MCF 10A (cell line): ENCODE data around the gene LRRK2. TPM values are rescaled to one million over a fixed set of nuclear protein-coding genes. Genes with fewer than 3 reads are reported as not detected.
"Not testable (repeated sequence)": the region's sequence is repeated elsewhere in the genome, so short reads cannot be mapped to it uniquely, and the experiment has no call there.

Experiments
- BruUV-seq: library from RNA; stranded (reverse); fragments of 400-500 nt; replicated peaks from 2 replicates; lab custom pipeline; 2021; lab: Mats Ljungman, UMichigan
- CTCF ChIA-PET: fragments of 300-600 bp; sonication (Branson Sonifier 250); formaldehyde crosslinking; extraction: SDS; loops from one replicate; lab custom pipeline; 2021; ENCODE audit warnings: antibody characterized with exemption, inconsistent platforms; lab: Yijun Ruan, JAX
- POLR2A ChIA-PET: fragments of 300-600, 350-650 bp; sonication (Branson Sonifier 250); formaldehyde crosslinking; extraction: SDS; loops from one replicate; lab custom pipeline; 2020; ENCODE audit warnings: antibody characterized with exemption, inconsistent platforms; lab: Yijun Ruan, JAX
- DNase-seq: peaks from one replicate; pipeline ENCODE4 v3.0.0-alpha.2; 2018; ENCODE audit not compliant: unreplicated experiment
- H3K27ac Mint-ChIP-seq: one replicate; pipeline ENCODE4 v1.8.0; 2022; ENCODE audit warnings: mild to moderate bottlenecking, low read depth, mixed read lengths; ENCODE audit not compliant: unreplicated experiment
- H3K27me3 Mint-ChIP-seq: one replicate; pipeline ENCODE4 v1.8.0; 2022; ENCODE audit warnings: mixed read lengths; ENCODE audit not compliant: insufficient read depth, unreplicated experiment
- H3K36me3 Mint-ChIP-seq: one replicate; pipeline ENCODE4 v1.8.0; 2022; ENCODE audit warnings: mild to moderate bottlenecking, moderate library complexity, mixed read lengths; ENCODE audit not compliant: insufficient read depth, unreplicated experiment
- H3K4me1 Mint-ChIP-seq: one replicate; pipeline ENCODE4 v1.8.0; 2022; ENCODE audit warnings: mixed read lengths; ENCODE audit not compliant: insufficient read depth, unreplicated experiment
- H3K4me3 Mint-ChIP-seq: one replicate; pipeline ENCODE4 v1.8.0; 2022; ENCODE audit warnings: mild to moderate bottlenecking, moderate library complexity, mixed read lengths; ENCODE audit not compliant: unreplicated experiment
- H3K9me3 Mint-ChIP-seq: one replicate; pipeline ENCODE4 v1.8.0; 2022; ENCODE audit warnings: mixed read lengths; ENCODE audit not compliant: unreplicated experiment
- CTCF ChIP-seq: fragments of 200-600 bp; IDR thresholded peaks from one replicate; pipeline ENCODE4 v1.8.0; 2022; ENCODE audit warnings: antibody characterized with exemption, mild to moderate bottlenecking; ENCODE audit not compliant: unreplicated experiment
- intact Hi-C: fragments of 100-400 bp; cut with micrococcal nuclease; formaldehyde crosslinking; loops from 2 replicates; pipeline ENCODE4 v1.14.1; 2022
- total RNA-seq: library from RNA; stranded (reverse); gene quantifications from 2 replicates; pipeline ENCODE4 v1.2.3, GENCODE V29; 2022

Gene LRRK2
- total RNA-seq, 1 experiment from 2014 or later: 4.2 TPM

GRCh38 chr12:40382217-40382616, 157.4 kb downstream of the LRRK2 start:
- intact Hi-C loops: no loop called here
- Mint-ChIP-seq H3K9me3 (no peaks in the 10 kb centered on the region), H3K27me3 (peaks cover 11% of the 10 kb centered on the region), H3K27ac (no peak overlapping the region), H3K4me1 (no peaks in the 10 kb centered on the region), H3K36me3 (no peaks in the 10 kb centered on the region), H3K4me3 (no peak overlapping the region)
- no peak for DNase-seq
- ChIA-PET CTCF (no interaction called here), POLR2A (no interaction called here)
- no peak for TF ChIP-seq CTCF
- no TSS peak for BruUV-seq

GRCh38 chr12:40387279-40387678, 162.5 kb downstream of the LRRK2 start:
- CTCF ChIA-PET, H3K36me3 Mint-ChIP-seq, POLR2A ChIA-PET, intact Hi-C loops, H3K4me1 Mint-ChIP-seq, H3K27ac Mint-ChIP-seq, H3K4me3 Mint-ChIP-seq, H3K9me3 Mint-ChIP-seq, DNase-seq, BruUV-seq: not testable (repeated sequence)
- H3K27me3 Mint-ChIP-seq: peaks cover 11% of the 10 kb centered on the region

GRCh38 chr12:40390980-40391379, 166.2 kb downstream of the LRRK2 start:
- no peak overlapping the region for H3K27ac Mint-ChIP-seq
- H3K9me3 Mint-ChIP-seq: no peaks in the 10 kb centered on the region

GRCh38 chr12:40393026-40393425, 168.2 kb downstream of the LRRK2 start:
- no peak overlapping the region for H3K27ac Mint-ChIP-seq
- H3K4me3 Mint-ChIP-seq: no peak overlapping the region
- no peak for TF ChIP-seq CTCF
- peaks cover 23% of the 10 kb centered on the region for H3K27me3 Mint-ChIP-seq
- CTCF ChIA-PET: interaction anchor here (0.6 kb wide), 1 partner anchor 10 kb away, joined by 3 read pairs; no protein-coding TSS in a partner anchor
- BruUV-seq: no TSS peak
- H3K9me3 Mint-ChIP-seq: no peaks in the 10 kb centered on the region
- DNase-seq: no peak
- intact Hi-C loops: no loop called here
- H3K4me1 Mint-ChIP-seq: no peaks in the 10 kb centered on the region
- POLR2A ChIA-PET: interaction anchor here (0.9 kb wide), 1 partner anchor 24 kb away, joined by 3 read pairs; no protein-coding TSS in a partner anchor
- no peaks in the 10 kb centered on the region for H3K36me3 Mint-ChIP-seq

More at GRCh38 chr12:40390980-40391379, 166.2 kb downstream of the LRRK2 start:
- no peaks in the 10 kb centered on the region for H3K4me1 Mint-ChIP-seq
- intact Hi-C loops: no loop called here
- no peaks in the 10 kb centered on the region for H3K36me3 Mint-ChIP-seq
- CTCF ChIA-PET: no interaction called here
- no peak for TF ChIP-seq CTCF
- peaks cover 23% of the 10 kb centered on the region for H3K27me3 Mint-ChIP-seq
- POLR2A ChIA-PET: no interaction called here
- no TSS peak for BruUV-seq
- DNase-seq: no peak
- H3K4me3 Mint-ChIP-seq: no peak overlapping the region

- no peak for TF ChIP-seq CTCF
- Mint-ChIP-seq H3K9me3 (no peaks in the 10 kb centered on the region), H3K36me3 (no peaks in the 10 kb centered on the region), H3K4me3 (no peak overlapping the region), H3K4me1 (no peaks in the 10 kb centered on the region), H3K27ac (no peak overlapping the region), H3K27me3 (peaks cover 24% of the 10 kb centered on the region)
- intact Hi-C loops: no loop called here
- no TSS peak for BruUV-seq
- no peak for DNase-seq
- ChIA-PET POLR2A (no interaction called here), CTCF (no interaction called here)
Observed at GRCh38 chr12:40399656-40400055, 174.9 kb downstream of the LRRK2 start.
